Rectal smooth muscle tissue (tissue), 1 donor: ENCODE measurements around the gene BACE2.
"Not testable (repeated sequence)": the region's sequence is repeated elsewhere in the genome, so short reads cannot be mapped to it uniquely, and the experiment has no call there.

Source experiments
- H3K27ac ChIP-seq: one replicate; pipeline ENCODE4 v1.7.0; 2013; ENCODE audit warnings: low read depth, low read length, inconsistent platforms
- H3K27me3 ChIP-seq: one replicate; pipeline ENCODE4 v1.7.0; 2013; ENCODE audit warnings: low read length; ENCODE audit not compliant: control insufficient read depth, insufficient read depth
- H3K36me3 ChIP-seq: one replicate; pipeline ENCODE4 v1.7.0; 2013; ENCODE audit warnings: low read length; ENCODE audit not compliant: control insufficient read depth, insufficient read depth
- H3K4me1 ChIP-seq: one replicate; pipeline ENCODE4 v1.7.0; 2013; ENCODE audit warnings: low read length; ENCODE audit not compliant: control insufficient read depth, insufficient read depth
- H3K4me3 ChIP-seq: one replicate; pipeline ENCODE4 v1.7.0; 2013; ENCODE audit warnings: low read length
- H3K9ac ChIP-seq: one replicate; pipeline ENCODE4 v1.7.0; 2013; ENCODE audit warnings: low read length

The BACE2 gene

DNA sequence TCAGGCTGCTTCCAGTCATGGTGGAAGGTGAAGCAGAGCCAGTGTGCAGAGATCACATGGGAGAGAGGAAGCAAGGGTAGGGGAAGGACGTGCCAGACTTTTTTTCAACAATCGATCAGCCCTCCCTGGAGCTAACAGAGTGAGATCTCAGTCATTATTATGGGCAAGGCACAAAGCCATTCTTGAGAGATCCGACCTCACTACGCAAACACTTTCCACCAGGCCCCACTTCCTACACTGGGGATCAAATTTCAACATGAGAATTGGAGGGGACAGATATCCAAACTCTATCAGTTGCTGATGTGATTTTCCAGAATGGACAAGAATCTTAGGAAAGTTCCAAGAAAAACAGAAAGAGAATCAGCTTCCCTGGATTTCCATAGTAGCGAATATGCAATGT lies 60.5 kb downstream of the BACE2 start:
- Histone ChIP-seq H3K36me3 (peaks cover 7% of the 10 kb centered on the region), H3K4me3 (no peak overlapping the region), H3K9ac (no peak overlapping the region), H3K27ac (no peak overlapping the region), H3K4me1 (no peaks in the 10 kb centered on the region), H3K27me3 (no peaks in the 10 kb centered on the region)

DNA sequence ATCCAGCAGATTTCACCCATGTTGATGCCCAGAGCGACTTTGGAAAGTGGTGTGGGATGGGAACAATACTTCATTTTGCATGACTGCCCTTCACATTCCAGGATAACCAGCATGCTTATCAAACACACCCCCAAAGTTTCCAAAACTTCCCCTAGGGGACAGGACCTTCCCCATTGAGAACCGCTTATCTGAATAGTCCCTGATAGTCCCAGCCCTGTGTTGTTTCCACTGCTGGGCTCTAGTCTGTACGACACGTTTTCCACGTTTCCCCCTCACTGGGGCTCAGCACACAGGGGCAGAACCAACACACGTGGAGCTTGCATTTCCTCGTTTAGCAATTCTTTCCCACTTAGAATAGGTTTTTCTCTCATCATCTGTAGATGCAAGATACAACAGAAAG lies 61.0 kb downstream of the BACE2 start:
- H3K9ac ChIP-seq: no peak overlapping the region
- no peak overlapping the region for H3K4me3 ChIP-seq
- peaks cover 7% of the 10 kb centered on the region for H3K36me3 ChIP-seq
- no peak overlapping the region for H3K27ac ChIP-seq
- no peaks in the 10 kb centered on the region for H3K4me1 ChIP-seq
- no peaks in the 10 kb centered on the region for H3K27me3 ChIP-seq

DNA sequence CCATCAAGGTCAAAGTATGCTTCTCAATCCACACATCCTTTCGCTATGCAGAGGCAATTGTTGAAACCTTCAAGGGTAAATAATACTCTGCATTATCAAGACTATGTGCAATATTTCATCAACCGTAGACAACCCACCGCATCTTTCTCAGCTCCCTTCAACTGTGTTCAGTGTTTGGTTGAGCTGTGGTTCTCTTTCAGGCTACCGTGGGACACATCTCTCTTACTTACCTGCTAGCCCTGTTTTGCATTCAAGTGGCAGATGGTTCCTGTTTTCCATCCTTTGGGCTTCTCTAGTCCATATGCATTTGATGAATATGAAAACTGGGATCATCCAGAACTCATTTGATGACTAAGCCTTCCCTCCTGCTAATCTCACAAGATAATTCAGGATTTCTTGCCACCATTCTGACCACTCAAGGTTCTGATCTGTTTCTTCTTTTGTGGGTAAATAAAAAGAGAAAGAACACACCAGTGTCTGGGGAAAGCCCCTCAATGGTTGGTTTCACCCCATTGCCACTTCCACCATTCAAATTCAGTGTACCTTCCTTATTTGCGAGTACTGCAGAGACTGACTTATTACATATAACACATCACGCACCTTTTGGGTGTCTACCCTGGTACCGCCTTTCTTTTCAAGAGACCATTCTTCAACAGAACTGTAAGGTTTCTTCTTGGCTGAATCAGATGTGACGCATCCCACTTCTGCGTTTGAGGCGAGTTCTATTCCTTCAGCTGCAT lies 61.7 kb downstream of the BACE2 start:
- Histone ChIP-seq H3K36me3 (peaks cover 7% of the 10 kb centered on the region), H3K27me3 (no peaks in the 10 kb centered on the region), H3K27ac (no peak overlapping the region), H3K4me3 (no peak overlapping the region), H3K9ac (no peak overlapping the region), H3K4me1 (no peaks in the 10 kb centered on the region)

DNA sequence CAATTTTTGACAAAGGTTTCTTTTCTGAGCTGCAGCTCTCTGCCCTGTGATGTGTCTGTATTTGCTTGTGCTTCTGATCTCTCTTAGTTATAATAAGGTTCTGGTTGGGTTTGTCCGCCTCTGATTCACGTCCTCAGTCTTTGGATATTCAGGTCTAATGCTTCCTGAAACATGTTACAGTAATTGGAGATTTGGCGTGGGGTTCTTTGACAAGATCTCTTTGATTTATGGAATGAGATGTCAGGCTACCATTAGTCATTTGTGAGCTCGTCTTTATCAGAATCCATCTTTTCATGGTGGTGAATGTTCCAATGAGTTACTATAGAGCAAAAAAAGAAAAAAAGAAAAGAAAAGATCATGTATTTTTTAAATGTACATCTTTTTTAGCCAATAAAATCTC lies 62.5 kb downstream of the BACE2 start:
- H3K4me3 ChIP-seq: no peak overlapping the region
- no peak overlapping the region for H3K9ac ChIP-seq
- H3K27ac ChIP-seq: no peak overlapping the region
- H3K4me1 ChIP-seq: no peaks in the 10 kb centered on the region
- H3K36me3 ChIP-seq: peaks cover 7% of the 10 kb centered on the region
- H3K27me3 ChIP-seq: no peaks in the 10 kb centered on the region

DNA sequence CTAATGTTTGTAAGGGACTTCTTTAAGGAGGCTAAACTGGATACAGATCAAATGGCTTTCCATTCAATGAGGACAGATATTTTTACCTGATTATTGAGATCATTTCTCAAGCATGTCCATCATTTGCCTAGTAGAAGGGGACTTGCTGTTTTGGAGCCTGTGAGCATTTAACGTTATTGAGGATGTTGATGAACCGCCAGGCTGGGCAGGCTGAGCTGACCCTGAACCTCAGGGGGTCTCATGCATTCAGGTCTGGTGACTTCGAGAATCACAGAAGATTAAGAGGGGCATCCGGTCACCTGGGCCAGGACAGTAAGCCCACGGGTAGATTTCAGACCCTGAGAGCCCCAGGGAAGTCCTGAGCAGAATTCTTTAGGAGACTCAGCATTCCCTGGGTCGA lies 63.1 kb downstream of the BACE2 start:
- Histone ChIP-seq H3K27ac (no peak overlapping the region), H3K36me3 (peaks cover 7% of the 10 kb centered on the region)

DNA sequence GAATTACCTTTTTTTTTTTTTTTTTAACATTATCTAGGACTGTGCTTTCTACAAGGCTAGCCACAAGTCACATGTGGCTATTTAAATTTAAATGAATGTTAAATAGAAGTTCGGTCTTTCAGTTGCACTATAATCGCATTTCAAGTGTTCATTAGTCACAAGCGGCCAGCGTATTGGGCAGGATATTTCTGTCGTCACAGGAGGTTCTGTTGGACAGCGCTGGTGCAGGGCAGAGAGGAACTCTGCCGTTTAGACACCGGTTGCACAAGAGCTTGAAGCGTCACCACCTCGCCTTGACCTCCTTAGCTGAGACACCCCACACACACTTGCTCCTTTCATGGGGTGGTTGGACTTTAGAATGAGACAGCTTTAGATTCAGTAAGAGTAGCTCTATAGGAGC lies 64.1 kb downstream of the BACE2 start:
- Histone ChIP-seq H3K4me1 (no peaks in the 10 kb centered on the region), H3K9ac (no peak overlapping the region), H3K27me3 (no peaks in the 10 kb centered on the region), H3K27ac (no peak overlapping the region), H3K4me3 (no peak overlapping the region), H3K36me3 (peaks cover 7% of the 10 kb centered on the region)

More for the DNA sequence above, 63.1 kb downstream of the BACE2 start:
- H3K4me3 ChIP-seq: no peak overlapping the region
- no peak overlapping the region for H3K9ac ChIP-seq
- no peaks in the 10 kb centered on the region for H3K4me1 ChIP-seq
- H3K27me3 ChIP-seq: no peaks in the 10 kb centered on the region

DNA sequence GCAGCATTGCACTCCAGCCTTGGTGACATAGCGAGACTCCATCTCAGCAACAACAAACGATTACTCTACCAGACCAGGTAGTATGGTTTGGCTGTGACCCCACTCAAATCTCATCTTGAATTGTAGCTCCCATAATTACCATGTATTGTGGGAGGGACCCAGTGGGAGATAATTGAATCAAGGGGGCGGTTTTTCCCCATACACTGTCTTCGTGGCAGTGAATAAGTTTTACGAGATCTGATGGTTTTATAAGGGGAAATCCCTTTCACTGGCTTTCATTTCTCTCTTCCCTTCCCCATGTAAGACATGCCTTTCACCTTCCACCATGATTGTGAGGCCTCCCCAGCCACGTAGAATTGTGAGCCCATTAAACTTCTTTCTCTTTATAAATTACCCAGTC lies 66.0 kb downstream of the BACE2 start:
- no peaks in the 10 kb centered on the region for H3K27me3 ChIP-seq
- peaks cover 3% of the 10 kb centered on the region for H3K36me3 ChIP-seq
- no peak overlapping the region for H3K9ac ChIP-seq
- H3K27ac ChIP-seq: no peak overlapping the region
- H3K4me3 ChIP-seq: no peak overlapping the region
- H3K4me1 ChIP-seq: no peaks in the 10 kb centered on the region

DNA sequence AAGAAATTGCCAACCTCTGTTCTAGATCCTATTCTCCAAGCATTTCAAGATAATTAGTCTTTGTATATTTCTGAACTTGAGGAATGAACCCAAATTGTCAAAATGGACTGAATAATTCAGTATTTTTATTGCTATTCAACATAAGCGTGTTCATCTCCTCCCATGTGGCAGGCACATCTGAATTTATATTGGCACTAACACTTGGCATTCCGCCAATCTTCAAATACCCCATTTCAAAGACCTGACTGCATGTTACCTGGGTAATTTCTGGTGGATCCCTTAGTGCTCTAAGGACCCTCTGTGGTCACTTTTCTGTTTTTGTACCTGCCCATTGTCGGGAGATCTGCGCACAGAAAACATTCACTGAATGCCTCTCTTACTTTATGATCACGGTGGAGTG lies 66.6 kb downstream of the BACE2 start:
- Histone ChIP-seq H3K27ac (no peak overlapping the region), H3K4me3 (no peak overlapping the region), H3K36me3 (peaks cover 3% of the 10 kb centered on the region), H3K4me1 (no peaks in the 10 kb centered on the region), H3K27me3 (no peaks in the 10 kb centered on the region), H3K9ac (no peak overlapping the region)

DNA sequence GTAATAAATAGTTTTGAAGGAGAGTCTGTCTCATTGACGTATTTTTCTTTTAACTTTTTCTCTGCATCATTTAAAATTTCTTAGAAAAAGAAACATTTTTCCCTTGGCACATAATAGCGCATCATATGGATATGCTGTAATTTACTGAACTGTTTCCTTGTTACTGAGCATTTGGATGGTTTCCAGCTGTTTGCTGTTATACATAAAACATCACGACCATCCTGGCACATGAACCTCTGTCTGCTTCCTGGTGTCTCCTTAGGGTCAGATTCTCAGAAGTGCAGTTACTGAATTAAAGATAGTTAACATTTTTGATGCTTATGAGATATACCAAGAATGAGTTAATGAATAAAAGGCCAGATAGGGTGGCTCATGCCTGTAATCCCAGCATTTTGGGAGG lies 67.2 kb downstream of the BACE2 start:
- no peak overlapping the region for H3K9ac ChIP-seq
- peaks cover 3% of the 10 kb centered on the region for H3K36me3 ChIP-seq

DNA sequence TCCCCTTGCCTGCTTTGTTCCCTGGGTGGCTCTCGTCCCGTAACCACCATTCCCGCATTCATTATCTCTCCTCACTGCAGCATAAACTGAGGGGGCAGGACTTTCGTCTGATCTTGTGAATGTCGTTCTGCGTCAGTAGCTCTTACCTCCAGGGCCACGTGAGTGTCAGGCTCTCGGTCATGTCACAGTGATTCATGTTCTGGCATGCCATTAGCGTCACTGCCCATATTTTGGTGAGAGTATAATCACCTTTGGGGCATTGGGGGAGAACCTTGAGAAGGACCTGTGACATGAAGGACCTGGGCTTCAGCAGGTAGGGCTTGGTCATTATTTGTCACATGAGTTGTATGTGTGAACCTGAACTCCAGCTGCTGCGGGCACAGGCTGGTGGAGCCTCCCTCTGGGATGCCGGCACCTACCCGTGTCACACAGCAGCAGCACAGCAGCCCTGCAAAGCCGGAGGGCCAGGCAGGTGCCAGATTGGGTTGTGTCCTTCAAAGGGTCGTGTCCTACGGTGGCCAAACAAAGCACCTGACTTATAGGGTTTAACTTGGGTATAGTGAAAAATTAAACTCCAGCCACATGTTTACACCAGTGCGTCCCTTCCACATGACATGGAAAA lies 68.5 kb downstream of the BACE2 start:
- Histone ChIP-seq H3K27ac (no peak overlapping the region), H3K4me1 (no peaks in the 10 kb centered on the region), H3K36me3 (peaks cover 3% of the 10 kb centered on the region), H3K4me3 (no peak overlapping the region), H3K27me3 (no peaks in the 10 kb centered on the region), H3K9ac (no peak overlapping the region)

More for the DNA sequence above, 67.2 kb downstream of the BACE2 start:
- H3K4me3 ChIP-seq: no peak overlapping the region
- H3K27me3 ChIP-seq: no peaks in the 10 kb centered on the region
- H3K27ac ChIP-seq: no peak overlapping the region
- H3K4me1 ChIP-seq: no peaks in the 10 kb centered on the region

DNA sequence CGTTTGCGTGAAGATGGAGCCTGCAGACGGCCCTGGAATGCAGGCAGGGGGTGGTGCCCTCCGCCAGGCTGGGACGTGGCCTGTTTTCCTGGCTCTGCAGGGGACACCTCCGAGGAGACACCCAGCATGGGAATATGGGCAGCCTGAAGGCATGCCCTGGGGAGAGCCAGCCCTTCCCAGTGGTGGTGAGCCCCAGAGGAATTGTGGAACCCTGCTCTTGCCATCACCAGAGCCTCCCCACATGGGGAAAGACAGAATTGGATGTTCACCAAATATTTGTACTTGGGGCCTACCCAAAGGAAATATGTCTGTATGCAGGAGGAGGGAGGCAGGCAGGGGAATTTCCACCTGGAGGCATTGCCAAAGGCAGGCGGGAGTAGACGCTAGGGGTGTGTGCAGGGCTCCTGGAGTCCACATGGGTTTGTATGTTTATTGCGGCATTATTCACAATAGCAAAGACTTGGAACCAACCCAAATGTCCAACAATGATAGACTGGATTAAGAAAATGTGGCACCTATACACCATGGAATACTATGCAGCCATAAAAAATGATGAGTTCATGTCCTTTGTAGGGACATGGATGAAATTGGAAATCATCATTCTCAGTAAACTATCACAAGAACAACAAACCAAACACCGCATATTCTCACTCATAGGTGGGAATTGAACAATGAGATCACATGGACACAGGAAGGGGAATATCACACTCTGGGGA lies 70.3 kb downstream of the BACE2 start:
- H3K27me3 ChIP-seq, H3K36me3 ChIP-seq, H3K27ac ChIP-seq, H3K4me3 ChIP-seq, H3K9ac ChIP-seq, H3K4me1 ChIP-seq: not testable (repeated sequence)

DNA sequence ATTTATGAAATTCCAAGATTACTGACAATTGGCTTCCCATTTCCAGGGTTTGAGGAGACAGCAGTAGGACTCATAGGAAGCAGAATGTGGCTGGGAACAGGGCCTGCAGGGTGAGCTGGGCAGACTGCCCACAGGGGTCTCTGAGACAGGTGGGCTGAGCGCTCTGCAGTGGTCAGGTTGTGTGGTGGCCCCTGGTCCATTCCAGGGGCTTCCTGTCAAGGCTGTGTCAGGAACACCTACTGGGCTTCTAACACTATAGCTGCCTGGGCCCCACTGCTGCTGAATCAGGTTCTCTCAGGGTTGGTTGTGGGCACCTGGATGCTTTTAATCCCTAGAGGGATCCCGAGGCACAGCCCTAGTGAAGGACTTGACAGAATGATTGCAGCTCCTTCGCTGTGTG lies 72.1 kb downstream of the BACE2 start:
- Histone ChIP-seq H3K4me3 (no peak overlapping the region), H3K36me3 (no peaks in the 10 kb centered on the region), H3K4me1 (no peaks in the 10 kb centered on the region), H3K9ac (no peak overlapping the region), H3K27ac (no peak overlapping the region), H3K27me3 (no peaks in the 10 kb centered on the region)
